GM19395 (cell line): ENCODE data around the gene HNRNPL.
A peak's percentile ranks its signal among the peaks of the same experiment; 100 is the strongest.
"Not testable (repeated sequence)": the region's sequence is repeated elsewhere in the genome, so short reads cannot be mapped to it uniquely, and the experiment has no call there.

Experiments
- ATAC-seq: cut with Tn5 transposase; IDR thresholded peaks from one replicate; pipeline ENCODE4 v1.9.1; 2021; ENCODE audit warnings: mild to moderate bottlenecking, moderate library complexity; ENCODE audit not compliant: unreplicated experiment

The HNRNPL gene

GRCh38 chr19:38849860-38850435, at the start of gene HNRNPL:
Gene HNRNPL (minus strand): TSS chr19:38849986. CDS start chr19:38849966, 20 bp downstream.
- ATAC-seq, result peak; percentile 66

- ATAC-seq, result no peak
Measured at GRCh38 chr19:38898788-38899446, 49.1 kb upstream of the HNRNPL start.

DNA sequence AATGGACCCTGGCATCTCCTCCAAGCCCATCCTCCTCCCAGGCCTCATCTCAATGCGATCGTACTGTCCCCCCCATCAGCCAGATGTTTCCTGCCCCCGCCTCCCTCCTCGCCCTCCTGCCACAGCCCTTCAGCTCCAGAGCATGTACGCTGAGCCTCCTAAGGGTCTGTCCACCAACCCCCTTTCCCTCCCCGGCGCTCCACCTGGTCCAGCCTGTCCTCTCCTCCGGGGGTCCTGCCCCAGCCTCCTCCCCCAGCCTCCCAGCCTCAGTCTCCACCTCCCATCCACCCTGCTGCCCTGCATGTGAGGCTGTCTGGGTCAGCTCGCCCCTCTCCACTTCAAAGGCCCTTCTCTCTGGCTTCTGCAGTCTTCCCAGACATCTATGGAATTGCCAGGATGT, 45.2 kb upstream of the HNRNPL start:
- ATAC-seq, result no peak

DNA sequence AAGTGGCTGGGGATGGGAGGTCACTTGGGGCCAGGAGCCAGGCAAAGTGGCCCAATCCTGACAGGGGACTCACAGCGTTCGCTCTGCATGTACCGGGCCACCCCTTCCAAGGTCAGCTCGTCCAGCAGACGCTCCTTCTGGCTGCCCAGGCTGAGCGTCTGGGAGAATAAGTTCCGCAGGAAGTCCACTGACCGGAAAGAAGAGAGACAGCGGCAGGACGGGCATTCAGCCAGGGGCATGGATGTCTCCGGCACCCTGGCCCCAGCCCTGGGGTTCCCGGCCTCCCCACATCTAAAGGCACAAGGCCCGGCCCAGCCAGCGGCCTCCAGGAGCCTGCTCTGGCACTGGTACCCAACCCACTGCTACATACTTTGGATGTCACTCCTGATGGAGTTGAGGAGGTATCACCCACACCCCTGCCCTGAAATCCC, 43.6 kb upstream of the HNRNPL start:
- no peak for ATAC-seq

GRCh38 chr19:38892841-38893240, 43.1 kb upstream of the HNRNPL start:
- ATAC-seq, result no peak

DNA sequence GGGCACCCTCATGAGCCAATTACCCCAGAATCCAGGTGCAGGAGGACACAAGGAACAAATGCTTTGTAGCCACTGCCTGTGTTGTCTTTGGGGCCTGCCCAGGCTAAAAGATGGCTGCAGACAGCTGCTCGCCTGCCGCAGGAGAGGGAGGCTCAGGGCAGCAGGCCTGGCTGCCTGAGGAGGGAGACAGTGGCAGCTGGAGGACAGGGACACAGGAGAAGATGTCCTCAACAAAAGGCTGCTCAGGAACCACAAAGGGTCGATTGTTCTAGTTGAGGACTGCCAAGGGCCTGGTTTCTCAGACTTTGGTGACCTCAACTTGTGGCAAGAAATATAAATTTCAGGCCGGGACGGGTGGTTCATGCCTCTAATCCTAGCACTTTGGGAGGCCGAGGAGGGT, 42.0 kb upstream of the HNRNPL start:
- no peak for ATAC-seq

GRCh38 chr19:38890686-38891085, 40.9 kb upstream of the HNRNPL start:
- ATAC-seq, result no peak

- ATAC-seq, result no peak
Measured at GRCh38 chr19:38889803-38890202, 40.0 kb upstream of the HNRNPL start.

DNA sequence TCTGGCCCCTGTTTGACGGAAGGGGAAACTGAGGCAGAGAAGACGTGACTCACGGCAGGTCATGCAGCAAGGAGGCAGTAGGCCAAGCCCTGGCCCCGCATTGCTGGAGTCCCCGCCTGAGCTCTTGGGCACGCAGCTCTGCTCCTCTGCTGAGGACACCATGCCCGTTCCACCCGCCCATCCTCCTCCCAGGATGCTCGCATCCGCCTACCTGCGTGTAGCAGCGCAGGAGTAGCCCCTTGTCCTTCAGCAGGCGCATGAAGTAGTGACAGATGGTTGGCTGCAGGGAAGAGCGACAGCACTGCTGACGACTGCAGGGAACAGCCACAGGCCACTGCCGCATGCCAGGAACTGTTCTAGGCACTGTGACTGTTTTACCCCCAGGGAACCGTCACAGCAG, 39.1 kb upstream of the HNRNPL start:
- no peak for ATAC-seq

DNA sequence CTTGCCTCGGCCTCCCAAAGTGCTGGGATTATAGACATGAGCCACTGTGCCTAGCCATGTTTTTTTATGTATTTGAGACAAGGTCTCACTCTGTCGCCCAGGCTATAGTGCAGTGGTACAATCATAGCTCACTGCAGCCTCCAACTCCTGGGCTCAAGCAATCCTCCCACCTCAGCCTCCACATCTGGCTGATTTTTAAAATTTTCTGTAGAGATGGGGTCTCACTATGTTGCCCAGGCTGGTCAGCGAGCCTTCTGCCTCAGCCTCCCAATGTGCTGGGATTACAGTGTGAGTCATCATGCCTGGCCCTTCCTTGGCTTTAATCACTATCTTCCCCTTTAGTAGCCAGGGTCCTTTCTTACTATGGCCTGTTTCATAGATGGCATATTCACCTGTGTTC, 34.9 kb upstream of the HNRNPL start:
- ATAC-seq, result not testable (repeated sequence)

- ATAC-seq, result no peak
Measured at GRCh38 chr19:38883286-38883685, 33.5 kb upstream of the HNRNPL start.

DNA sequence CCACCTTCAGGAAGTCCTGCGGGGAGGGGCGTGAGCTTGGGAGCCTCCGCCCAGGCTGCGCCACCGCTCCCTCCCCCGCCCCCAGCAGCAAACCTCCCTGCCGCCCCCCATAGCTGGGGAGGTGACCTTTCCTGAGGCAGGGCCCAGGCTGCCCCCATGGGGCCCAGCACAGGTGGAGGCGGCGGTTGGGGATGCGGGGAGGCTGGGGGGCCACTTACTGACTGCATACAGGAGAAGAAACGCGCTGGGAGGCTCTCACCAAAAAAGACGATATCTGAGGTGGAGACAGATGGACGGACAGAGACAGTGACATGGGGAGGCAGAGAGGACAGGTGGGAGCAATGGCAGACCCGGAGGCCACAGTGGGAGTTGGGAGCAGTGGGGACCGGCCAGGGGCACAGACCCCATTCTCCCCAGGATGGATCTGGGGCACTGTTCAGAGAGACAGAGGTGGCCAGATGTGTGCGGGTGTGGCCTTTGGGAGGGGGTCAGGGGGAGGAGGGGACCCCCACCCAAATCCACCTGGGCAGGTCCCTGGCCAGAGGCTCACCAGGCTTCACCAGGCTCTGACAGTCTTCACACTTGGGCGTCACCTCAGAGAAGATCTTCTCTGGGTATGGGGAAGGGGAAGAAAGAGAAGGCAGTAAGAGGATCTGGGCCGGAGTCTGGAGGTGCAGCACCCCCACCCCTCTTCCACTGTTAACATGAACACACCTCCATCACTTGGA, 31.3 kb upstream of the HNRNPL start:
- ATAC-seq, result no peak

DNA sequence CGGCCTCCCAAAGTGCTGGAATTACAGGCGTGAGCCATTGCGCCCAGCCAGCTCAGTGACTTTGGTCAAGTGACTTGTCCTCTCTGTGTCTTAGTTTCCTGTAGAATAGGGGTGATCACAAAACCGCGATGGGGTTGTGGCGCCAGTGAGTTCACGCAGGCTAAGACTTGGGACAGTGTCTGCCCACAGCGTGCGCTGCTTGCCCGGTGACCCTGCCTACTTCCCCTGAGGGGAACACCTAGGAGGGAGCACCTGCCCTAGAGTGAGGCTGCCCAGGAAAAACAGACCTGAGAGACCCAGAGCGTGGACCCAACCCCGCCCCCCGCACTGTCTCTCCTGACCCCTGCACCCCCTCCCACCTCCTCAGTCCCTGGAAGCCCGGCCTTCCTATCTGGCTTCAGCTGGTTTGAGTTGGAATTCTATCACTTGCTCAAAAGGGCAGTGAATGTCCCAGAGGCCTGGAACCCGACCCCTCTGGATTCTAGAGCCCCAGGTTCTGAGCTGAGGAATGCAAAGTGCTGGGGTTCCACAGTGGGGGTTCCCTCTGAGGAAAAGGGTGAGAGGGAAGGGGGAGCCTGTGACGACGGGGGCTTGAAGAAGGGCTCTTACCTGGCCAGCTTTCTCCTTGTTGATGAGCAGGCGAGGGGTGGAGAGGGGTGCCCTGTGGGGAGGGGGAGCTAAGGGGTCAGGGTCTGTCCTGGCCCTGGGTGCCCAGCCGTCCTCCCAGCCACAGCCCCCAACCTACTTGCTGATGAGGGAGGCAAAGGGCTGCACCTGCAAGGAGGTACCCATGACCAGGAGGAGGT, 30.5 kb upstream of the HNRNPL start:
- ATAC-seq, result no peak

- no peak for ATAC-seq
Measured at GRCh38 chr19:38879400-38879751, 29.6 kb upstream of the HNRNPL start.

DNA sequence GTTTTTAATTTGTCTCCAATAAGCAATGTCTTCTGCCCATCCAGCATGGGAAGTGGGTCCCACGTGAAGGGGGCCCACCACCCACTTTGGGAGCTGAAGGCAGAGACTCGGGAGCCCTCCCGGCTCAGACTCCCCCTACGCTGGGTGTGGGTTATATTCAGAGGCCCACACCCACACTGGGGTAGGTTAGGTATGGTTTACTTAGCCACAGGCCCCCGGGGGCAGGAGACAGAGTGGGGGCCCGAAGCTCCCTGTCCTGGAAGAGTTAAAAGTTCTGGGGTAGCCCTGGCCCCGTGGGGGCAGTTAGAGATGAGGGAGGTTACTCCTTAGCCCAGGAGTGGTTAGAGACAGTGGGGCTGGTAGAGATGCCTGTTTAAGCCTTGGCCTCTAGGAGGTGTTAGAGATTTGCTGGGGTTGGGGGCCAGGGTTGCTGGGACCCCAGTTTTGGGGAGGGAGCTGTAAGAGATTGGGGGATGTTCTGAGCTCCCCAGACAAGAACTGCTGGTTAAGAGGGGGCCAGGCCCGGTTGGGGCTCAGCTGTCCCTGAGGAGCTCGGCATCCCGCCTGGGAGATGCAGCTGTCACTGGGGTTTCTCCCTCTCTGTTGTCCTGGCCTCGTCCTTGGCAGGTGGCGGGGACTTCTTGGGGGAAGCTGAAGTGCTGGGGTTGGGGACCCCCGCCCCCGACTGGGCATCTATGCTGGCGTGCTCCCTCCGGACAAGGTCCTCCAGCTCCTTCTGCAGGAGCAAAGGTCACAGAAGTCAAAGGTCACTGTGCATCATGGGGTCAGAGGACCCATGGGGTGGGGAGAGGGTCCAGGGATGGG, 29.0 kb upstream of the HNRNPL start:
- no peak for ATAC-seq

GRCh38 chr19:38877781-38878574, 28.2 kb upstream of the HNRNPL start, which contains the start of gene RINL:
Gene RINL (minus strand): TSS chr19:38878275. CDS start chr19:38876742, 1,533 bp downstream.
- no peak for ATAC-seq

- ATAC-seq, result no peak
Measured at GRCh38 chr19:38875656-38876395, 26.0 kb upstream of the HNRNPL start.

DNA sequence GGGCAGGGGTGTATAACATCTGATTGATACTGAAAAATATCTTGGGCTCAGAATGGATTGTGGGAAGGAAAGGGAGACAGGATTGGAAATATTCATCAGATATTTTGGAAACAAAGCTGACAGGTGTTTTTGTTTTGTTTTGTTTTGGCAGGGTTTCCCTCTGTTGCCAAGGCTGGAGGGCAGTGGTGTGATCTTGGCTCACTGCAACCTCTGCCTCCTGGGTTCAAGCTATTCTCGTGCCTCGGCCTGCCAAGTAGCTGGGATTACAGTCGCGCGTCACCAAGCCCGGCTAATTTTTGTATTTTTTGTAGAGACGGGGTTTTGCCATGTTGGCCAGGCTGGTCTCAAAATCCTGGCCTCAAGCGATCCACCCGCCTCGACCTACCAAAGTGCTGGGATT, 23.6 kb upstream of the HNRNPL start:
- ATAC-seq, result not testable (repeated sequence)

- ATAC-seq, result no peak
Measured at GRCh38 chr19:38870612-38871011, 20.8 kb upstream of the HNRNPL start.
